GF-D8 (cell line): ENCODE measurements around the gene WDR17.

Experiments
- DNase-seq: peaks from one replicate; lab custom pipeline; 2025; lab: John Stamatoyannopoulos, UW

The WDR17 gene

GRCh38 chr4:176065435-176066291 is at the start of gene WDR17:
Gene WDR17, plus strand, starts transcription at chr4:176065841. Its CDS starts 45,740 bp downstream, at chr4:176111581.
- no peak for DNase-seq

- no peak for DNase-seq
Measured at GRCh38 chr4:176016601-176017000, 49.0 kb upstream of the WDR17 start.

GRCh38 chr4:176020481-176021085 is 45.1 kb upstream of the WDR17 start:
- DNase-seq, result no peak

GRCh38 chr4:176030391-176030790 is 35.2 kb upstream of the WDR17 start:
- DNase-seq, result no peak

GRCh38 chr4:176031922-176032321 is 33.7 kb upstream of the WDR17 start:
- DNase-seq, result no peak

- DNase-seq, result no peak
Measured at GRCh38 chr4:176032454-176032853, 33.2 kb upstream of the WDR17 start.

GRCh38 chr4:176034499-176034898 is 31.1 kb upstream of the WDR17 start:
- no peak for DNase-seq

- no peak for DNase-seq
Measured at GRCh38 chr4:176034936-176035335, 30.7 kb upstream of the WDR17 start.

GRCh38 chr4:176036585-176037205 is 28.9 kb upstream of the WDR17 start:
- DNase-seq, result no peak

- no peak for DNase-seq
Measured at GRCh38 chr4:176038789-176039188, 26.9 kb upstream of the WDR17 start.

GRCh38 chr4:176042195-176042594 is 23.4 kb upstream of the WDR17 start:
- DNase-seq, result no peak

- DNase-seq, result no peak
Measured at GRCh38 chr4:176043838-176044588, 21.6 kb upstream of the WDR17 start.

- DNase-seq, result no peak
Measured at GRCh38 chr4:176044589-176044951, 21.1 kb upstream of the WDR17 start.

- no peak for DNase-seq
Measured at GRCh38 chr4:176048631-176049030, 17.0 kb upstream of the WDR17 start.

GRCh38 chr4:176052744-176053143 is 12.9 kb upstream of the WDR17 start:
- DNase-seq, result no peak

GRCh38 chr4:176053785-176054184 is 11.9 kb upstream of the WDR17 start:
- no peak for DNase-seq

GRCh38 chr4:176054942-176055341 is 10.7 kb upstream of the WDR17 start:
- no peak for DNase-seq

GRCh38 chr4:176063718-176064117 is 1.9 kb upstream of the WDR17 start:
- no peak for DNase-seq

- no peak for DNase-seq
Measured at GRCh38 chr4:176064539-176064938, 1.1 kb upstream of the WDR17 start.

GRCh38 chr4:176066757-176067156 is 1.1 kb downstream of the WDR17 start:
- DNase-seq, result no peak

GRCh38 chr4:176077561-176077960 is 11.9 kb downstream of the WDR17 start:
- no peak for DNase-seq

GRCh38 chr4:176084769-176085168 is 19.1 kb downstream of the WDR17 start:
- DNase-seq, result no peak
